Smooth muscle cell (in vitro differentiated cells): ENCODE data around the gene TRIM69. TPM values are rescaled to one million over a fixed set of nuclear protein-coding genes. Genes with fewer than 3 reads are reported as not detected.

Source experiments
- DNase-seq: peaks from one replicate; lab custom pipeline; 2025; ENCODE audit not compliant: unreplicated experiment; lab: John Stamatoyannopoulos, UW
- H2AFZ ChIP-seq: fragments of 200-600 bp; sonication (generic); 2 replicates; pipeline ENCODE4 v1.6.0; 2016; ENCODE audit warnings: antibody characterized with exemption, low read depth, mild to moderate bottlenecking
- H3F3A ChIP-seq: fragments of 200-600 bp; sonication (generic); 2 replicates; pipeline ENCODE4 v1.6.0; 2017; ENCODE audit warnings: antibody characterized with exemption, low read depth
- H3K27ac ChIP-seq: fragments of 200-600 bp; sonication (generic); 2 replicates; pipeline ENCODE4 v1.5.1; 2016; ENCODE audit warnings: low read depth, mild to moderate bottlenecking
- H3K27me3 ChIP-seq: fragments of 200-600 bp; sonication (generic); 2 replicates; pipeline ENCODE4 v1.6.1; 2016; ENCODE audit warnings: low read depth, mild to moderate bottlenecking
- H3K36me3 ChIP-seq: fragments of 200-600 bp; sonication (generic); 2 replicates; pipeline ENCODE4 v1.5.1; 2016; ENCODE audit warnings: low read depth
- H3K4me1 ChIP-seq: fragments of 200-600 bp; sonication (generic); 2 replicates; pipeline ENCODE4 v1.5.1; 2016; ENCODE audit warnings: low read depth
- H3K4me2 ChIP-seq: fragments of 200-600 bp; sonication (generic); 2 replicates; pipeline ENCODE4 v1.6.0; 2016; ENCODE audit warnings: mild to moderate bottlenecking
- H3K4me3 ChIP-seq: fragments of 200-600 bp; sonication (generic); 2 replicates; pipeline ENCODE4 v1.5.1; 2016; ENCODE audit warnings: mild to moderate bottlenecking
- H3K79me2 ChIP-seq: fragments of 200-600 bp; sonication (generic); 2 replicates; pipeline ENCODE4 v1.6.0; 2016; ENCODE audit warnings: low read depth, mild to moderate bottlenecking
- H3K9ac ChIP-seq: fragments of 200-600 bp; sonication (generic); 2 replicates; pipeline ENCODE4 v1.6.0; 2016; ENCODE audit warnings: low read depth
- H3K9me3 ChIP-seq: fragments of 200-600 bp; sonication (generic); replicated peaks from 2 replicates; pipeline ENCODE4 v1.5.1; 2016; ENCODE audit warnings: low read depth
- H4K20me1 ChIP-seq: fragments of 200-600 bp; sonication (generic); 2 replicates; pipeline ENCODE4 v1.6.0; 2016; ENCODE audit warnings: low read depth
- CTCF ChIP-seq: fragments of 200-600 bp; sonication (generic); IDR thresholded peaks from 2 replicates; pipeline ENCODE4 v1.5.1; 2017; ENCODE audit warnings: borderline replicate concordance, mild to moderate bottlenecking, antibody characterized with exemption; ENCODE audit not compliant: insufficient read depth, poor library complexity, severe bottlenecking
- WGBS: methylation state at CpG from one replicate; pipeline ENCODE4 v1.1.7; 2016; ENCODE audit warnings: low lambda C conversion rate; 5-methylcytosine and 5-hydroxymethylcytosine counted together
- polyA plus RNA-seq: library from polyadenylated mRNA; unstranded; fragments of >200 nt; fragmentation: Nextera tagmentation; extraction: Ambion mirVana; gene quantifications from 2 replicates; pipeline ENCODE4 v1.2.1, GENCODE V29; 2016
- total RNA-seq: library from RNA; depleted of rRNA; stranded (reverse); fragments of >200 nt; gene quantifications from 2 replicates; pipeline ENCODE4 v1.2.3, GENCODE V29; 2014

TRIM69 gene
- total and polyA plus RNA-seq, 2 experiments from 2014 or later = 4.2 to 4.8 TPM

DNA sequence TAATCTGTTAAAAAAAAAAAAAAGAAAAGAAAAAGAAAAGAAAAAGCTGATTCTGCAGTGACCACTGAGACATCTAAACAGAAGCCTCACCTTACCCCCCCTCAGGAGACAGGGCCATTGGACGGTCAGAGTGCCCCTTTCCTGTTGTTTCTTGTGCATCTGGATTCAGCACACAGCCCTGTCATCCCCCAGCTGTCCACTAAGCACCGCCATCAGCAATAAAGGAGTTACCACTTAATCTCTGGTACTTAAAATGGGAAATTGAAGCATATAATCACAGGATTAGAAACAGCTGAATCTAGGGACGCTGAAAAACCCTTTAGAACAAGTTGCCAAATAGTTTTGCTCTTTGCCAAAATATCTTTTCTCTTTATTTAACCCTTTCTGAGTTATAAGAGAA is 62.5 kb downstream of the TRIM69 start:
- no peak overlapping the region for H3K4me3 ChIP-seq
- no peak overlapping the region for H3K9ac ChIP-seq
- H2AFZ ChIP-seq = no peak overlapping the region
- H3F3A ChIP-seq = no peaks in the 10 kb centered on the region
- H4K20me1 ChIP-seq = no peaks in the 10 kb centered on the region
- H3K36me3 ChIP-seq = no peaks in the 10 kb centered on the region
- no peaks in the 10 kb centered on the region for H3K4me1 ChIP-seq
- peaks cover 30% of the 10 kb centered on the region for H3K27me3 ChIP-seq
- no peak overlapping the region for H3K27ac ChIP-seq
- DNase-seq = no peak
- H3K4me2 ChIP-seq = no peak overlapping the region
- TF ChIP-seq CTCF = peak; percentile 5
- H3K79me2 ChIP-seq = no peaks in the 10 kb centered on the region
- 16% methylated on average over 3 of the region's 3 CpGs for WGBS
- no peaks in the 10 kb centered on the region for H3K9me3 ChIP-seq

DNA sequence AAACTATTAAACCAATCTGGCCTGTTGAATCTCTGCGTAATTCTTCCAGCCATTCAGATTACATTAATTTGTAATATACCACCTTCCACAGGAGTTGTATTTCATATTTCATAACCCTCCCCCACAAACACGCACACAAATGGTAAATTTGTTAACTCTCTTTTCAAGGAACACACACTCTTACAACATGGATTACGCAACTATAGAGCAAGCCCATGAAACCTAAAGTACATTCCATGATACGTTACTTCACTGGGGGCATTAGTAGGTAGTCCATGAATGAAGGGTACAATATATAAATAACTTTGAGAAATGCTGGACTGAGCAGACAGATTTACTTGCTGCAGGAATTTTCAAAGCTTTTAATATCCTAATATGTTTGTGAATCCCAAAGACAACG is 65.0 kb downstream of the TRIM69 start:
- WGBS = 89% methylated on average over 5 of the region's 5 CpGs
- Histone ChIP-seq H3K79me2 (no peaks in the 10 kb centered on the region), H3K9ac (no peak overlapping the region), H4K20me1 (no peaks in the 10 kb centered on the region), H3K36me3 (no peaks in the 10 kb centered on the region), H2AFZ (no peak overlapping the region), H3K27me3 (peaks cover 36% of the 10 kb centered on the region), H3K9me3 (no peaks in the 10 kb centered on the region), H3K4me2 (no peak overlapping the region), H3F3A (no peaks in the 10 kb centered on the region), H3K4me1 (no peaks in the 10 kb centered on the region), H3K4me3 (no peak overlapping the region), H3K27ac (no peak overlapping the region)
- no peak for DNase-seq
- TF ChIP-seq CTCF = no peak

DNA sequence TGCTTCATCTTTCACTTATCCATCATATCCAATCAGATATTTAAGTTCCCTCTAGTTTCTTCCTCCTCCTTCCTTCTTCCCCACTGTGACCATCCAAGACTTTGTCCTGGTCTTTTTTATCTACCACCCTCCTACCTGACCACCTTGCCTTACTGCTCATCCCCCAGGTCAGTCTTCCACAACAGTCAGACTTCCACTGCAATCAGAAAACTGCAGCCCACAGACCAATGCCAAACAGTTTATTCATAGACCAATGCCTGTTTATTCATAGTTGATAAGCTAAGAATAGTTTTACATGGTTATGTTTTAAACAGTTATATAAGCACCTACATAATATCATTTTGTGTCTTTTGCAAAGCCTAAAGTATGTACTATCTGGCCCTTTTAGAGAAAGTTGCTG is 65.5 kb downstream of the TRIM69 start:
- Histone ChIP-seq H3K4me3 (no peak overlapping the region), H2AFZ (no peak overlapping the region), H3K9ac (no peak overlapping the region), H3K27ac (no peak overlapping the region), H3K4me2 (no peak overlapping the region), H3K4me1 (no peaks in the 10 kb centered on the region), H3F3A (no peaks in the 10 kb centered on the region), H3K9me3 (no peaks in the 10 kb centered on the region), H3K36me3 (no peaks in the 10 kb centered on the region), H3K79me2 (no peaks in the 10 kb centered on the region), H4K20me1 (no peaks in the 10 kb centered on the region), H3K27me3 (peaks cover 33% of the 10 kb centered on the region)
- no peak for TF ChIP-seq CTCF
- no peak for DNase-seq

DNA sequence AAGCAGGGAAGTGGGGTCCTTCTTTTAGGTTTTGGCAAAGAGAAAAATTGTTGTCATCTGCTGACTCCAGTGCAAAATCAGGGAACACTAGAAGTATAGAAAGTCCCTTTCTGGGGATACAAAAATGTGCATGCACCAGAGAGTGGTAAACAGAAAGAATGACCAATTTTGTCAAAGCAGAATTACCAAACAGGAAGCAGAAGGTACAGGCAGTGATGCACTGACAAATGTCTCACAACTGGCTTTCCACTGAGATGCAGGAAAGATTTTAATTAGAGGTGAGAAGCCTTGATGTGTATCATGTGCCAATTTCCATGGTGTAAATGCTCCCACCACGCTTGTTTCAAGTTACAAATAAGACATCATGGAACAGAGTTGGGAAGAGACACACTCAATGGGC is 66.0 kb downstream of the TRIM69 start:
- Histone ChIP-seq H3K4me2 (no peak overlapping the region), H3K9me3 (no peaks in the 10 kb centered on the region)
- no peak for TF ChIP-seq CTCF

More for the DNA sequence above, 66.0 kb downstream of the TRIM69 start:
- H3K79me2 ChIP-seq = no peaks in the 10 kb centered on the region
- H3K4me3 ChIP-seq = no peak overlapping the region
- WGBS = 63% methylated on average over 1 of the region's 1 CpG
- no peak overlapping the region for H2AFZ ChIP-seq
- DNase-seq = no peak
- peaks cover 28% of the 10 kb centered on the region for H3K27me3 ChIP-seq
- no peaks in the 10 kb centered on the region for H3F3A ChIP-seq
- H4K20me1 ChIP-seq = no peaks in the 10 kb centered on the region
- no peak overlapping the region for H3K9ac ChIP-seq
- no peaks in the 10 kb centered on the region for H3K36me3 ChIP-seq
- H3K4me1 ChIP-seq = no peaks in the 10 kb centered on the region
- no peak overlapping the region for H3K27ac ChIP-seq
